ENCODE data around the gene EVA1A.

DNA sequence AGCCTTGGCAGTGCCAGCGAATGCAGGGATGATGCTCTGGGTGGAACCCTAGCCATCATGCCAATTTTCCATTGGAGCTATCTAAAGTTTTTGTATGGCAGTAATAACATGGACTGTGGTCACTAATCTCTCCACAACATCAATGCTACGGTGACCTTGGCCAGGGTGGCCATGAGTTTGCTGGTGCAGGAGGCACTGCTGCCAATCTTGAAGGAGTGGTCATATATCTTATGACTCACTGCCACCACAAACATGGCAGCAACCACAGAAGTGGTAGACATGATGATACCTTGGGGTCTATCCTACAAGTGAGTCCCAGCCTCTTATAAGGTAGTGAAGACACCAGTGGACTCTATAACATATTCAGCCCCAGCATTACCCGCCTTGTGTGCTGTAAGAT is 104.6 kb downstream of the EVA1A start:
- no peak for TF ChIP-seq POLR2A (IDR thresholded peaks at IDR 0.05)
- TF ChIP-seq, protein P1, sequence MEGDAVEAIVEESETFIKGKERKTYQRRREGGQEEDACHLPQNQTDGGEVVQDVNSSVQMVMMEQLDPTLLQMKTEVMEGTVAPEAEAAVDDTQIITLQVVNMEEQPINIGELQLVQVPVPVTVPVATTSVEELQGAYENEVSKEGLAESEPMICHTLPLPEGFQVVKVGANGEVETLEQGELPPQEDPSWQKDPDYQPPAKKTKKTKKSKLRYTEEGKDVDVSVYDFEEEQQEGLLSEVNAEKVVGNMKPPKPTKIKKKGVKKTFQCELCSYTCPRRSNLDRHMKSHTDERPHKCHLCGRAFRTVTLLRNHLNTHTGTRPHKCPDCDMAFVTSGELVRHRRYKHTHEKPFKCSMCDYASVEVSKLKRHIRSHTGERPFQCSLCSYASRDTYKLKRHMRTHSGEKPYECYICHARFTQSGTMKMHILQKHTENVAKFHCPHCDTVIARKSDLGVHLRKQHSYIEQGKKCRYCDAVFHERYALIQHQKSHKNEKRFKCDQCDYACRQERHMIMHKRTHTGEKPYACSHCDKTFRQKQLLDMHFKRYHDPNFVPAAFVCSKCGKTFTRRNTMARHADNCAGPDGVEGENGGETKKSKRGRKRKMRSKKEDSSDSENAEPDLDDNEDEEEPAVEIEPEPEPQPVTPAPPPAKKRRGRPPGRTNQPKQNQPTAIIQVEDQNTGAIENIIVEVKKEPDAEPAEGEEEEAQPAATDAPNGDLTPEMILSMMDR (IDR thresholded peaks at IDR 0.05): no peak

Data from testis (tissue), 2 donors.